HepG2 (cell line): Measurements from ENCODE around the gene ISLR. TPM values are rescaled to one million over a fixed set of nuclear protein-coding genes. Genes with fewer than 3 reads are reported as not detected.

Source experiments
- ATAC-seq: fragments of 200-7000 bp; cut with Tn5 transposase; 3 replicates; pipeline ENCODE4 v1.9.1; 2020; ENCODE audit warnings: mild to moderate bottlenecking, moderate library complexity
- BruUV-seq: library from RNA; stranded (reverse); fragments of 400-500 nt; replicated peaks from 2 replicates; lab custom pipeline; 2021; lab: Mats Ljungman, UMichigan
- CTCF ChIA-PET: fragments of 300-600 bp; formaldehyde crosslinking; extraction: SDS; loops from one replicate; lab custom pipeline; 2021; ENCODE audit warnings: low total read pairs, inconsistent platforms, low intra/inter-chr PET ratio; lab: Yijun Ruan, JAX
- POLR2A ChIA-PET: fragments of 350-600 bp; sonication (Branson Sonifier 250); formaldehyde crosslinking; loops from one replicate; lab custom pipeline; 2020; ENCODE audit warnings: antibody characterized with exemption, inconsistent platforms; lab: Yijun Ruan, JAX
- DNase-seq: peaks from one replicate; pipeline ENCODE4 v3.0.0-alpha.2; 2015; ENCODE audit warnings: low spot score
- FAIRE-seq: peaks from 3 replicates; lab custom pipeline; 2011; peaks lifted over from hg19 to GRCh38; lab: Jason Lieb, UNC
- H2AFZ ChIP-seq: one replicate; pipeline ENCODE4 v1.6.1; 2011; ENCODE audit warnings: low read length, inconsistent platforms
- H3K27ac ChIP-seq: fragments of 300-600 bp; 3 replicates; pipeline ENCODE4 v1.8.0; 2011; ENCODE audit warnings: mixed run types, mild to moderate bottlenecking, mixed read lengths, low read length, inconsistent platforms; ENCODE audit not compliant: insufficient read depth; ENCODE audit errors: extremely low read length
- H3K27me3 ChIP-seq, 2 experiments: fragments of 200-600 bp in 1 of 2; 2 replicates in 1 of 2; 3 replicates in 1 of 2; pipeline versions ENCODE4 v1.6.0 to v1.8.0; 2011; ENCODE audit warnings: low read length in 2 of 2, mild to moderate bottlenecking in 2 of 2, moderate library complexity in 2 of 2, inconsistent platforms in 1 of 2; ENCODE audit not compliant: insufficient read depth in 2 of 2, control insufficient read depth in 1 of 2
- H3K36me3 ChIP-seq, 2 experiments: fragments of 200-600 bp in 1 of 2; replicated peaks in 1 of 2; 2 replicates in 1 of 2; 3 replicates in 1 of 2; pipeline versions ENCODE4 v1.5.1 to v1.8.0; 2011; ENCODE audit warnings: low read length in 2 of 2, inconsistent platforms in 1 of 2; ENCODE audit not compliant: insufficient read depth in 2 of 2, control insufficient read depth in 1 of 2
- H3K4me1 ChIP-seq: 2 replicates; pipeline ENCODE4 v1.5.1; 2012; ENCODE audit warnings: low read length, inconsistent platforms; ENCODE audit not compliant: insufficient read depth
- H3K4me2 ChIP-seq: 2 replicates; pipeline ENCODE4 v1.6.0; 2011; ENCODE audit warnings: low read depth, low read length, inconsistent platforms
- H3K4me3 ChIP-seq, 3 experiments: fragments of 200-600 bp in 1 of 3; sonication (generic), shearing (Covaris generic) in 1 of 3; replicated peaks in 1 of 3; 2 replicates each; pipeline ENCODE4 v1.5.1; 2011 to 2016; ENCODE audit warnings: low read length in 3 of 3, inconsistent platforms in 2 of 3, low read depth in 2 of 3, mild to moderate bottlenecking in 2 of 3, control low read depth in 1 of 3, mixed read lengths in 1 of 3; ENCODE audit not compliant: insufficient read depth in 1 of 3
- H3K79me2 ChIP-seq: one replicate; pipeline ENCODE4 v1.6.1; 2011; ENCODE audit warnings: low read length, inconsistent platforms; ENCODE audit not compliant: insufficient read depth
- H3K9ac ChIP-seq: 2 replicates; pipeline ENCODE4 v1.6.0; 2011; ENCODE audit warnings: mild to moderate bottlenecking, low read depth, low read length, inconsistent platforms; ENCODE audit not compliant: insufficient read depth
- H3K9me3 ChIP-seq: 2 replicates; pipeline ENCODE4 v1.5.1; 2012; ENCODE audit warnings: mild to moderate bottlenecking, low read length
- H4K20me1 ChIP-seq: 2 replicates; pipeline ENCODE4 v1.6.0; 2011; ENCODE audit warnings: inconsistent platforms, mild to moderate bottlenecking, low read length, moderate library complexity; ENCODE audit not compliant: insufficient read depth
- ERF ChIP-seq: IDR thresholded peaks from 2 replicates; pipeline ENCODE4 v1.6.1; 2018; ENCODE audit warnings: missing biosample characterization, missing genetic modification reagents
- KLF15 ChIP-seq: sonication (generic); formaldehyde crosslinking; IDR thresholded peaks from 2 replicates; pipeline ENCODE4 v1.8.1; 2023; ENCODE audit warnings: borderline replicate concordance, mild to moderate bottlenecking, inconsistent platforms, missing genetic modification reagents, mixed read lengths
- ZEB1 ChIP-seq: IDR thresholded peaks from 2 replicates; pipeline ENCODE4 v1.6.1; 2012; ENCODE audit warnings: mild to moderate bottlenecking, low read depth, inconsistent platforms; ENCODE audit not compliant: insufficient replicate concordance
- ZKSCAN5 ChIP-seq: sonication (generic); formaldehyde crosslinking; IDR thresholded peaks from 2 replicates; pipeline ENCODE4 v1.5.1; 2020; ENCODE audit warnings: mild to moderate bottlenecking, missing genetic modification reagents
- ZNF292 ChIP-seq: sonication (generic); formaldehyde crosslinking; IDR thresholded peaks from 2 replicates; pipeline ENCODE4 v1.8.1; 2022; ENCODE audit warnings: mild to moderate bottlenecking, low read depth, missing genetic modification reagents, borderline replicate concordance
- ZNF33B ChIP-seq: sonication (generic); formaldehyde crosslinking; IDR thresholded peaks from 2 replicates; pipeline ENCODE4 v1.5.1; 2020; ENCODE audit warnings: mild to moderate bottlenecking, missing genetic modification reagents
- ZNF382 ChIP-seq: sonication (generic); formaldehyde crosslinking; IDR thresholded peaks from 2 replicates; pipeline ENCODE4 v1.5.0; 2020; ENCODE audit warnings: missing genetic modification reagents, mild to moderate bottlenecking, borderline replicate concordance
- ZNF629 ChIP-seq: sonication (generic); formaldehyde crosslinking; conservative IDR thresholded peaks from 2 replicates; pipeline ENCODE4 v1.5.0; 2020; ENCODE audit warnings: missing genetic modification reagents
- ZNF841 ChIP-seq: sonication (generic); formaldehyde crosslinking; IDR thresholded peaks from 2 replicates; pipeline ENCODE4 v1.8.1; 2023; ENCODE audit warnings: missing genetic modification reagents, borderline replicate concordance
- WGBS: methylation state at CpG from one replicate; pipeline ENCODE4 v1.1.6; 2017; ENCODE audit warnings: low lambda C conversion rate; 5-methylcytosine and 5-hydroxymethylcytosine counted together
- in situ Hi-C: cut with HindIII; loops from 2 replicates; pipeline ENCODE4 v1.10.0; 2017; ENCODE audit warnings: low pct_unique_long_range_greater_than_20kb; ENCODE audit not compliant: extremely low pct_ligation_motif_present
- intact Hi-C: fragments of 100-400 bp; cut with micrococcal nuclease; formaldehyde crosslinking; loops from one replicate; pipeline ENCODE4 v1.10.0; 2022; ENCODE audit not compliant: unreplicated experiment
- polyA plus RNA-seq, 8 experiments: library from polyadenylated mRNA; depleted of rRNA in 3 of 8; stranded (reverse) in 7 of 8; unstranded in 1 of 8; fragments of >200 nt; fragmentation: Illumina TruSeq in 4 of 8; extraction: Trizol in 4 of 8; gene quantifications; 2 replicates each; pipeline versions ENCODE4 v1.2.1 to v1.2.3, GENCODE V29; 2011 to 2016; ENCODE audit warnings: low read depth in 4 of 8, missing spikeins in 1 of 8, mixed read lengths in 1 of 8; ENCODE audit not compliant: insufficient read depth in 1 of 8
- total RNA-seq, 5 experiments: library from RNA; depleted of rRNA; stranded (reverse); fragments of >200 nt; fragmentation: Illumina TruSeq; extraction: Trizol; gene quantifications; 2 replicates each; pipeline ENCODE4 v1.2.3, GENCODE V29; 2016; ENCODE audit warnings: low read depth in 1 of 5
- TF ChIP-seq, protein P1 (sequence below): IDR thresholded peaks from 2 replicates; pipeline ENCODE4 v1.6.1; 2016; ENCODE audit warnings: mild to moderate bottlenecking, missing biosample characterization, missing genetic modification reagents

Gene ISLR
- total and polyA plus RNA-seq, 2 of the 13 experiments (the other 11 are each of a cell fraction or from before 2014, with no cell fraction given) = not detected

DNA sequence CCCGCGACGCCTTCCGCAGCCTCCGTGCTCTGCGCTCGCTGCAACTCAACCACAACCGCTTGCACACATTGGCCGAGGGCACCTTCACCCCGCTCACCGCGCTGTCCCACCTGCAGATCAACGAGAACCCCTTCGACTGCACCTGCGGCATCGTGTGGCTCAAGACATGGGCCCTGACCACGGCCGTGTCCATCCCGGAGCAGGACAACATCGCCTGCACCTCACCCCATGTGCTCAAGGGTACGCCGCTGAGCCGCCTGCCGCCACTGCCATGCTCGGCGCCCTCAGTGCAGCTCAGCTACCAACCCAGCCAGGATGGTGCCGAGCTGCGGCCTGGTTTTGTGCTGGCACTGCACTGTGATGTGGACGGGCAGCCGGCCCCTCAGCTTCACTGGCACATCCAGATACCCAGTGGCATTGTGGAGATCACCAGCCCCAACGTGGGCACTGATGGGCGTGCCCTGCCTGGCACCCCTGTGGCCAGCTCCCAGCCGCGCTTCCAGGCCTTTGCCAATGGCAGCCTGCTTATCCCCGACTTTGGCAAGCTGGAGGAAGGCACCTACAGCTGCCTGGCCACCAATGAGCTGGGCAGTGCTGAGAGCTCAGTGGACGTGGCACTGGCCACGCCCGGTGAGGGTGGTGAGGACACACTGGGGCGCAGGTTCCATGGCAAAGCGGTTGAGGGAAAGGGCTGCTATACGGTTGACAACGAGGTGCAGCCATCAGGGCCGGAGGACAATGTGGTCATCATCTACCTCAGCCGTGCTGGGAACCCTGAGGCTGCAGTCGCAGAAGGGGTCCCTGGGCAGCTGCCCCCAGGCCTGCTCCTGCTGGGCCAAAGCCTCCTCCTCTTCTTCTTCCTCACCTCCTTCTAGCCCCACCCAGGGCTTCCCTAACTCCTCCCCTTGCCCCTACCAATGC, 2.0 kb downstream of the ISLR start:
- no peaks in the 10 kb centered on the region for H3K9me3 ChIP-seq
- no peaks in the 10 kb centered on the region for H4K20me1 ChIP-seq
- no TSS peak for BruUV-seq
- POLR2A ChIA-PET = no interaction called here
- H3K36me3 ChIP-seq = no peaks in the 10 kb centered on the region
- H3K4me2 ChIP-seq = no peak overlapping the region
- TF ChIP-seq ZNF33B (CRISPR knock-in tag) = no peak
- no peak for TF ChIP-seq ZKSCAN5 (CRISPR knock-in tag)
- no peak for TF ChIP-seq ZEB1
- no peak for TF ChIP-seq KLF15
- TF ChIP-seq, all 625 proteins: peak for 0
- no peak for ATAC-seq
- Histone ChIP-seq H3K4me1 (no peaks in the 10 kb centered on the region), H3K27me3 (peaks cover 8 to 32% of the 10 kb centered on the region in 2 experiments; a peak in 4 of 5 replicates), H2AFZ (no peak overlapping the region), H3K9ac (no peak overlapping the region), H3K27ac (no peak overlapping the region), H3K79me2 (no peaks in the 10 kb centered on the region), H3K4me3 (no peak overlapping the region)
- FAIRE-seq = no peak
- intact Hi-C loops = no loop called here
- CTCF ChIA-PET = no interaction called here
- 51% methylated on average over 29 of the region's 45 CpGs for WGBS
- in situ Hi-C loops = no loop called here
- DNase-seq = no peak

DNA sequence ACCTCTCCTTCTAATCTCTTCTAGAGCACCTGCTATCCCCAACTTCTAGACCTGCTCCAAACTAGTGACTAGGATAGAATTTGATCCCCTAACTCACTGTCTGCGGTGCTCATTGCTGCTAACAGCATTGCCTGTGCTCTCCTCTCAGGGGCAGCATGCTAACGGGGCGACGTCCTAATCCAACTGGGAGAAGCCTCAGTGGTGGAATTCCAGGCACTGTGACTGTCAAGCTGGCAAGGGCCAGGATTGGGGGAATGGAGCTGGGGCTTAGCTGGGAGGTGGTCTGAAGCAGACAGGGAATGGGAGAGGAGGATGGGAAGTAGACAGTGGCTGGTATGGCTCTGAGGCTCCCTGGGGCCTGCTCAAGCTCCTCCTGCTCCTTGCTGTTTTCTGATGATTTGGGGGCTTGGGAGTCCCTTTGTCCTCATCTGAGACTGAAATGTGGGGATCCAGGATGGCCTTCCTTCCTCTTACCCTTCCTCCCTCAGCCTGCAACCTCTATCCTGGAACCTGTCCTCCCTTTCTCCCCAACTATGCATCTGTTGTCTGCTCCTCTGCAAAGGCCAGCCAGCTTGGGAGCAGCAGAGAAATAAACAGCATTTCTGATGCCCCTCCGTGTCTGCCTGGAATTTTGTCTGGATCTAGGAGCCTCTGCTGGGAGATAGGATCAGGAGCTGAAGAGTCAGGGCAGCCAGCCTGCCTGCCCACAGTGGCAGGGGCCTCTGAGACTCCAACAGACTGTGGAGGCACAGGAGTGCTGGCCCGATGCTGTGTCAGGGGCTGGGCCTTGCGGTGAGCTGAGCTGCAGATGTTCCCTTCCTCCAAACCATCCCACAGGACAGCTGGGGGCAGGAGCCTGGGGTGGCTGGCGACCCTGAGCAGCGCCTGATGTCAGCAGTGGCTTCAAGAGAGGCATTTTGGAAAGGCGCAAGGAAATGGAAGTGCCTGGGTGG, 3.0 kb downstream of the ISLR start:
- H3K9ac ChIP-seq = no peak overlapping the region
- ATAC-seq (no peak), DNase-seq (no peak), FAIRE-seq (no peak)
- ChIA-PET CTCF (no interaction called here), POLR2A (no interaction called here)
- no peak overlapping the region for H3K4me2 ChIP-seq
- H3K27ac ChIP-seq = no peak overlapping the region
- no peak overlapping the region for H2AFZ ChIP-seq
- no TSS peak for BruUV-seq
- 17% methylated on average over 10 of the region's 10 CpGs for WGBS
- no peak for TF ChIP-seq ZNF629
- no peak for TF ChIP-seq ZNF382
- TF ChIP-seq ZNF292 (CRISPR knock-in tag) = no peak
- no peak for TF ChIP-seq ZNF841 (CRISPR knock-in tag)
- TF ChIP-seq, protein P1, sequence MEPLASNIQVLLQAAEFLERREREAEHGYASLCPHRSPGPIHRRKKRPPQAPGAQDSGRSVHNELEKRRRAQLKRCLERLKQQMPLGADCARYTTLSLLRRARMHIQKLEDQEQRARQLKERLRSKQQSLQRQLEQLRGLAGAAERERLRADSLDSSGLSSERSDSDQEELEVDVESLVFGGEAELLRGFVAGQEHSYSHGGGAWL (CRISPR knock-in tag) = no peak
- TF ChIP-seq ERF (CRISPR knock-in tag) = no peak
- in situ Hi-C loops (no loop called here), intact Hi-C loops (no loop called here)
- H4K20me1 ChIP-seq = no peaks in the 10 kb centered on the region
- H3K27me3 ChIP-seq = peaks cover 6 to 25% of the 10 kb centered on the region in 2 experiments; a peak in 4 of 5 replicates
- H3K9me3 ChIP-seq = no peaks in the 10 kb centered on the region
- H3K4me3 ChIP-seq = no peak overlapping the region
- H3K79me2 ChIP-seq = no peaks in the 10 kb centered on the region
- no peaks in the 10 kb centered on the region for H3K4me1 ChIP-seq
- H3K36me3 ChIP-seq = no peaks in the 10 kb centered on the region
